K562 (cell line): ENCODE data around the gene PCK1. TPM values are rescaled to one million over a fixed set of nuclear protein-coding genes. Genes with fewer than 3 reads are reported as not detected.

Experiments
- ATAC-seq: fragments of 200-7000 bp; cut with Tn5 transposase; 3 replicates; pipeline ENCODE4 v1.9.1; 2020; ENCODE audit warnings: moderate library complexity
- BruUV-seq: library from RNA; stranded (reverse); fragments of 400-500 nt; replicated peaks from 2 replicates; lab custom pipeline; 2021; lab: Mats Ljungman, UMichigan
- CTCF ChIA-PET: fragments of 300-600 bp; formaldehyde crosslinking; extraction: SDS; loops from one replicate; lab custom pipeline; 2021; ENCODE audit warnings: low intra/inter-chr PET ratio; lab: Yijun Ruan, JAX
- POLR2A ChIA-PET: fragments of 300-600, 350-650 bp; sonication (Branson Sonifier 250); formaldehyde crosslinking; extraction: SDS; loops from one replicate; lab custom pipeline; 2021; ENCODE audit warnings: antibody characterized with exemption, inconsistent platforms; lab: Yijun Ruan, JAX
- DNase-seq, 4 experiments: peaks; one replicate each; pipeline versions ENCODE4 v3.0.0 to v3.0.0-alpha.2; 2011 to 2018; ENCODE audit warnings: low spot score in 3 of 4, mixed read lengths in 3 of 4; ENCODE audit errors: extremely low read depth in 1 of 4
- FAIRE-seq: peaks from 2 replicates; lab custom pipeline; 2011; peaks lifted over from hg19 to GRCh38; lab: Jason Lieb, UNC
- H2AFZ ChIP-seq: 2 replicates; pipeline ENCODE4 v1.6.0; 2011; ENCODE audit warnings: low read depth, low read length, control low read depth, inconsistent platforms
- H3K27ac ChIP-seq: fragments of 200-600 bp; 3 replicates; pipeline ENCODE4 v1.8.0; 2011; ENCODE audit warnings: low read depth, mild to moderate bottlenecking, control low read depth, inconsistent platforms, low read length, moderate library complexity, mixed read lengths; ENCODE audit errors: extremely low read depth
- H3K27me3 ChIP-seq, 2 experiments: fragments of 300-600 bp in 1 of 2; 2 replicates in 1 of 2; 3 replicates in 1 of 2; pipeline versions ENCODE4 v1.6.0 to v1.8.0; 2011; ENCODE audit warnings: inconsistent platforms in 2 of 2, low read length in 2 of 2, mild to moderate bottlenecking in 1 of 2, mixed read lengths in 1 of 2, moderate library complexity in 1 of 2; ENCODE audit not compliant: control insufficient read depth in 2 of 2, insufficient read depth in 2 of 2
- H3K36me3 ChIP-seq: fragments of 300-600 bp; 3 replicates; pipeline ENCODE4 v1.8.0; 2011; ENCODE audit warnings: mild to moderate bottlenecking, low read length, inconsistent platforms; ENCODE audit not compliant: control insufficient read depth, insufficient read depth
- H3K4me1 ChIP-seq, 2 experiments: fragments of 200-600 bp in 1 of 2; replicated peaks in 1 of 2; 2 replicates in 1 of 2; 3 replicates in 1 of 2; pipeline versions ENCODE4 v1.5.1 to v1.8.0; 2011; ENCODE audit warnings: inconsistent platforms in 2 of 2, low read length in 2 of 2, mild to moderate bottlenecking in 1 of 2, mixed read lengths in 1 of 2, moderate library complexity in 1 of 2; ENCODE audit not compliant: control insufficient read depth in 2 of 2, insufficient read depth in 2 of 2
- H3K4me2 ChIP-seq: 2 replicates; pipeline ENCODE4 v1.6.1; 2011; ENCODE audit warnings: low read length, control low read depth, inconsistent platforms, mixed read lengths; ENCODE audit not compliant: insufficient read depth
- H3K4me3 ChIP-seq: fragments of 200-600 bp; sonication (generic), shearing (Covaris generic); 2 replicates; pipeline ENCODE4 v1.5.1; 2016; ENCODE audit warnings: control low read depth, inconsistent platforms
- H3K79me2 ChIP-seq: fragments of 200-600 bp; 3 replicates; pipeline ENCODE4 v1.8.0; 2011; ENCODE audit warnings: low read length, inconsistent platforms; ENCODE audit not compliant: control insufficient read depth, insufficient read depth
- H3K9ac ChIP-seq, 2 experiments: 2 replicates each; pipeline versions ENCODE4 v1.6.0 to v1.6.1; 2011; ENCODE audit warnings: low read depth in 2 of 2, low read length in 2 of 2, control low read depth in 1 of 2, inconsistent platforms in 1 of 2, mild to moderate bottlenecking in 1 of 2, mixed read lengths in 1 of 2; ENCODE audit not compliant: insufficient read depth in 1 of 2
- H3K9me1 ChIP-seq: one replicate; pipeline ENCODE4 v1.6.0; 2011; ENCODE audit warnings: inconsistent platforms, mild to moderate bottlenecking, low read length, moderate library complexity; ENCODE audit not compliant: control insufficient read depth, insufficient read depth
- H3K9me3 ChIP-seq: replicated peaks from 2 replicates; pipeline ENCODE4 v1.5.1; 2011; ENCODE audit warnings: low read depth, low read length, inconsistent platforms; ENCODE audit not compliant: control insufficient read depth, insufficient read depth
- H4K20me1 ChIP-seq: replicated peaks from 2 replicates; pipeline ENCODE4 v1.6.1; 2011; ENCODE audit warnings: low read length, inconsistent platforms, mixed read lengths; ENCODE audit not compliant: control insufficient read depth, insufficient read depth
- CBX3 ChIP-seq, 2 experiments: IDR thresholded peaks; 1 replicate in 1 of 2; 2 replicates in 1 of 2; pipeline ENCODE4 v1.6.1; 2012; ENCODE audit warnings: inconsistent platforms in 2 of 2, low read length in 2 of 2, borderline replicate concordance in 1 of 2, control low read depth in 1 of 2
- ESRRA ChIP-seq: fragments of 450-650 bp; IDR thresholded peaks from 2 replicates; pipeline ENCODE4 v1.6.1; 2014; ENCODE audit warnings: low read depth, mild to moderate bottlenecking, moderate library complexity, borderline replicate concordance
- NR4A1 ChIP-seq, 2 experiments: fragments of 250-450 bp in 1 of 2; fragments of 450-650 bp in 1 of 2; sonication (Bioruptor Pico) in 1 of 2; IDR thresholded peaks; 2 replicates each; pipeline versions ENCODE4 v1.4.0 to v1.6.1; 2016 to 2020; ENCODE audit warnings: mild to moderate bottlenecking in 2 of 2, missing compliant biosample characterization in 1 of 2, missing genetic modification characterization in 1 of 2, moderate library complexity in 1 of 2
- RAD51 ChIP-seq: fragments of 450-650 bp; IDR thresholded peaks from 2 replicates; pipeline ENCODE4 v1.7.1; 2016; ENCODE audit warnings: low read depth, mild to moderate bottlenecking, borderline replicate concordance
- RNF2 ChIP-seq: sonication (generic); IDR thresholded peaks from 2 replicates; pipeline ENCODE4 v1.6.1; 2016
- SAP30 ChIP-seq: fragments of 200-600 bp; sonication (generic); IDR thresholded peaks from 2 replicates; pipeline ENCODE4 v1.6.1; 2012; ENCODE audit warnings: borderline replicate concordance, low read depth, mild to moderate bottlenecking, moderate library complexity, low read length, control low read depth, inconsistent platforms; ENCODE audit not compliant: insufficient read depth, poor library complexity, severe bottlenecking
- SMC3 ChIP-seq: conservative IDR thresholded peaks from 2 replicates; pipeline ENCODE4 v1.6.1; 2011; ENCODE audit warnings: low read depth, low read length, improper control_type of control experiment; ENCODE audit not compliant: insufficient read depth
- TOE1 ChIP-seq, 2 experiments: fragments of 450-650 bp in 1 of 2; sonication (generic) in 1 of 2; formaldehyde crosslinking in 1 of 2; IDR thresholded peaks; 2 replicates each; pipeline versions ENCODE4 v1.7.1 to v1.8.0; 2016 to 2022; ENCODE audit warnings: borderline replicate concordance in 2 of 2, mild to moderate bottlenecking in 2 of 2, antibody characterized with exemption in 1 of 2, inconsistent platforms in 1 of 2, low read depth in 1 of 2, missing genetic modification reagents in 1 of 2, moderate library complexity in 1 of 2
- TRIM28 ChIP-seq: fragments of 450-650 bp; IDR thresholded peaks from 2 replicates; pipeline ENCODE4 v1.6.1; 2017
- ZNF644 ChIP-seq: fragments of 200-800 bp; sonication (Bioruptor generic); IDR thresholded peaks from 2 replicates; pipeline ENCODE4 v1.6.1; 2016; ENCODE audit warnings: low read depth, missing genetic modification characterization, missing compliant biosample characterization
- WGBS: fragments of 100-300 bp; shearing (Covaris generic); methylation state at CpG from one replicate; pipeline ENCODE4 v1.1.6; 2016; ENCODE audit warnings: low coverage, mixed read lengths; ENCODE audit not compliant: insufficient coverage; ENCODE audit errors: missing lambda C conversion rate; 5-methylcytosine and 5-hydroxymethylcytosine counted together
- in situ Hi-C: fragments of 300-500 bp; cut with MboI; formaldehyde crosslinking; loops from 4 replicates; pipeline ENCODE4 v1.15.0; 2018; ENCODE audit warnings: inconsistent platforms, mixed read lengths
- intact Hi-C: fragments of 100-400 bp; cut with micrococcal nuclease; formaldehyde crosslinking; loops from 2 replicates; pipeline ENCODE4 v1.14.2; 2022
- polyA plus RNA-seq, 8 experiments: library from polyadenylated mRNA; depleted of rRNA in 4 of 8; stranded (reverse) in 5 of 8; unstranded in 3 of 8; fragments of >200 nt; fragmentation: Nextera tagmentation in 2 of 8; fragmentation: Illumina TruSeq in 1 of 8; extraction: Ambion mirVana in 2 of 8; extraction: Trizol in 1 of 8; gene quantifications; 2 replicates each; pipeline versions ENCODE4 v1.2.1 to v1.2.3, GENCODE V29; 2011 to 2014; ENCODE audit warnings: inconsistent platforms in 1 of 8, missing spikeins in 1 of 8
- total RNA-seq, 7 experiments: library from RNA; depleted of rRNA in 6 of 7; stranded (reverse); fragments of >200 nt in 6 of 7; fragmentation: Illumina TruSeq in 2 of 7; extraction: Trizol in 2 of 7; gene quantifications; 2 replicates each; pipeline versions ENCODE4 v1.2.1 to v1.2.3, GENCODE V29; 2011 to 2021; ENCODE audit warnings: low replicate concordance in 1 of 7
- TF ChIP-seq, protein P1 (sequence below): sonication (generic); formaldehyde crosslinking; IDR thresholded peaks from 2 replicates; pipeline ENCODE4 v1.9.0; 2022; ENCODE audit warnings: mild to moderate bottlenecking, missing genetic modification reagents
- TF ChIP-seq, protein P2 (sequence below): fragments of 450-650 bp; formaldehyde crosslinking; IDR thresholded peaks from 2 replicates; pipeline ENCODE4 v1.4.0; 2020; ENCODE audit warnings: mild to moderate bottlenecking, mixed read lengths
- TF ChIP-seq, protein P3 (sequence below): sonication (generic); formaldehyde crosslinking; IDR thresholded peaks from 2 replicates; pipeline ENCODE4 v1.5.0; 2020; ENCODE audit warnings: missing genetic modification reagents

Gene PCK1
- total and polyA plus RNA-seq, 9 of the 15 experiments (the other 6 are each of a cell fraction or from before 2014, with no cell fraction given): 0.05 to 0.73 (median 0.15) TPM

DNA sequence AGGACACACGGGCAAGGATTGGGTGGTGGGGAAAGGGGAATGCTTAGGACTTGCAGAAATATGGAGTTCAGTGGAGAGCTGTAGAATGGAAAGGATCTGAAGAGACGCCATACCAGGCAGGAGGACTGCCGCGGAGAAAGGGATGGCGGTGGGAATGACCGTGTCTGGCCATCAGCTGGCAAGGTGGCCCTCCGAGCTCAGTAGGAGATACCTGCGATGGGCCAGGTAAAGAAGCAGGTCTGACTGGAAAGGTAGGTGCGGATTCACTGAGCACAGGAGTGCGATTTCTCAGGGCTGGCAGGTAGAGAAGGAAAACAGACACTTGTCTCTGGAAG lies 26.0 kb downstream of the PCK1 start (continued):
- TF ChIP-seq NR4A1 (CRISPR knock-in tag; IDR thresholded peaks at IDR 0.05): no peak
- TF ChIP-seq NR4A1 (tag; IDR thresholded peaks at IDR 0.05): no peak
- TF ChIP-seq, all 486 proteins: peak for 0

DNA sequence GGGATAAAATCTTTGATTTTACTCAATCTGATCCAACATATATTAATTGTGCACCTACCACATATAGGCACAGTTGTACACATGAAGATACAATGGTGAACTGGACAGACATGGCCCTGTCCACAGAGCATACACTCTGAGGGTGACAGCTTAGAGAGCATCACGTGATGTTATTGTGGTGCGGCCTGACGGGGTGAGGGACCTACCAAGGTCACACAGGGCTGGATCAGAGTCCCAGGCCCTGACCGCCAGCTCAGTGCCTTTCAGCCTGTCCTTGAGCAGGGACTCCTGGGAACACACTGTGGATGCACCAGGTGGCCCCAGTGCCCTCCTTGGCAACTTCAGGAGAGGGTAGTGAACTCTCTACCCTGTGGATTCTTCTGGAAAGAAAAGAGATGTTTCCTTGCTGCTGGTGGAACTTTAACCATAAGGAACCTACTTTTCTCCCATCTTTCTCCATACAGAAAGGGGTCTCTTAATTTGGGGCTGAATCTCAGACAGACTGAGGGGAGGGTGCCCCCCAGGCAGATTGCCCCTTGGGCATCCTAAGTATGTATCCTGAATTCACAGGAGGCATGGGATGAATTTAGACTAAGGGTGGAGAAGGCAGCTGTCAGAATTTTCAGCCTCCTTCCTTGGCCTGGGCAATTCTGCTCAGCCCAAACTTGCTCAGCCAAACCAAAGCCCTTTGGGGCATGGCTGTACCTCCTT lies 26.5 kb downstream of the PCK1 start:
- ATAC-seq (no peak), FAIRE-seq (peak; percentile 64), DNase-seq (no peak)
- CTCF ChIA-PET: interaction anchor here (0.5 kb wide), 1 partner anchor 205 kb away, joined by 3 read pairs; no protein-coding TSS in a partner anchor
- no peak overlapping the region for H3K27ac ChIP-seq
- no peak overlapping the region for H3K4me2 ChIP-seq
- no peak overlapping the region for H2AFZ ChIP-seq
- no peaks in the 10 kb centered on the region for H4K20me1 ChIP-seq
- H3K36me3 ChIP-seq: no peaks in the 10 kb centered on the region
- POLR2A ChIA-PET: interaction anchor here (0.6 kb wide), 2 partner anchors 10 to 64 kb away, joined by 3 read pairs; no protein-coding TSS in a partner anchor
- in situ Hi-C loops: no loop called here
- peaks cover 17 to 50% of the 10 kb centered on the region in 2 experiments; a peak in 4 of 5 replicates for H3K4me1 ChIP-seq
- no peak for TF ChIP-seq SMC3
- no peak for TF ChIP-seq ZNF644 (tag)
- peak in 1 of 2 experiments; percentile 25; a peak in 1 of 3 replicates for TF ChIP-seq CBX3 (IDR thresholded peaks at IDR 0.05; ENCODE audit: borderline replicate concordance in 1 of 2, low read length in 2 of 2)
- TF ChIP-seq TOE1 (IDR thresholded peaks at IDR 0.05; ENCODE audit: borderline replicate concordance): peak; percentile 75
- TF ChIP-seq TOE1 (CRISPR knock-in tag; IDR thresholded peaks at IDR 0.05; ENCODE audit: borderline replicate concordance, low read depth): no peak
- peak; percentile 62; the same call in 1 of the 2 replicates for TF ChIP-seq TRIM28
- TF ChIP-seq, protein P1, sequence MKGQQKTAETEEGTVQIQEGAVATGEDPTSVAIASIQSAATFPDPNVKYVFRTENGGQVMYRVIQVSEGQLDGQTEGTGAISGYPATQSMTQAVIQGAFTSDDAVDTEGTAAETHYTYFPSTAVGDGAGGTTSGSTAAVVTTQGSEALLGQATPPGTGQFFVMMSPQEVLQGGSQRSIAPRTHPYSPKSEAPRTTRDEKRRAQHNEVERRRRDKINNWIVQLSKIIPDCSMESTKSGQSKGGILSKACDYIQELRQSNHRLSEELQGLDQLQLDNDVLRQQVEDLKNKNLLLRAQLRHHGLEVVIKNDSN (CRISPR knock-in tag): peak; percentile 67
- TF ChIP-seq, protein P2, sequence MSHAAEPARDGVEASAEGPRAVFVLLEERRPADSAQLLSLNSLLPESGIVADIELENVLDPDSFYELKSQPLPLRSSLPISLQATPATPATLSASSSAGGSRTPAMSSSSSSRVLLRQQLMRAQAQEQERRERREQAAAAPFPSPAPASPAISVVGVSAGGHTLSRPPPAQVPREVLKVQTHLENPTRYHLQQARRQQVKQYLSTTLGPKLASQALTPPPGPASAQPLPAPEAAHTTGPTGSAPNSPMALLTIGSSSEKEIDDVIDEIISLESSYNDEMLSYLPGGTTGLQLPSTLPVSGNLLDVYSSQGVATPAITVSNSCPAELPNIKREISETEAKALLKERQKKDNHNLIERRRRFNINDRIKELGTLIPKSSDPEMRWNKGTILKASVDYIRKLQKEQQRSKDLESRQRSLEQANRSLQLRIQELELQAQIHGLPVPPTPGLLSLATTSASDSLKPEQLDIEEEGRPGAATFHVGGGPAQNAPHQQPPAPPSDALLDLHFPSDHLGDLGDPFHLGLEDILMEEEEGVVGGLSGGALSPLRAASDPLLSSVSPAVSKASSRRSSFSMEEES (CRISPR knock-in tag): peak; percentile 54
- TF ChIP-seq RNF2: no peak
- TF ChIP-seq SAP30: no peak
- peak; percentile 57; the same call in 1 of the 2 replicates for TF ChIP-seq ESRRA
- TF ChIP-seq, protein P3, sequence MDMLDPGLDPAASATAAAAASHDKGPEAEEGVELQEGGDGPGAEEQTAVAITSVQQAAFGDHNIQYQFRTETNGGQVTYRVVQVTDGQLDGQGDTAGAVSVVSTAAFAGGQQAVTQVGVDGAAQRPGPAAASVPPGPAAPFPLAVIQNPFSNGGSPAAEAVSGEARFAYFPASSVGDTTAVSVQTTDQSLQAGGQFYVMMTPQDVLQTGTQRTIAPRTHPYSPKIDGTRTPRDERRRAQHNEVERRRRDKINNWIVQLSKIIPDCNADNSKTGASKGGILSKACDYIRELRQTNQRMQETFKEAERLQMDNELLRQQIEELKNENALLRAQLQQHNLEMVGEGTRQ (CRISPR knock-in tag): peak; percentile 63
- peak; percentile 59; the same call in 1 of the 2 replicates for TF ChIP-seq RAD51
- no TSS peak for BruUV-seq
- 43% methylated on average over 4 of the region's 4 CpGs for WGBS
- intact Hi-C loops: no loop called here
- H3K9me3 ChIP-seq: peaks cover 3% of the 10 kb centered on the region; the same call in 1 of the 2 replicates
- peaks cover 5 to 20% of the 10 kb centered on the region in 2 experiments; a peak in 3 of 5 replicates for H3K27me3 ChIP-seq
- no peaks in the 10 kb centered on the region for H3K9me1 ChIP-seq
- H3K79me2 ChIP-seq: no peaks in the 10 kb centered on the region
- H3K9ac ChIP-seq: no peak overlapping the region
- no peak overlapping the region for H3K4me3 ChIP-seq
